ENCODE measurements around the gene DAB2IP.

DAB2IP gene

GRCh38 chr9:121783521-121784507 is 132.4 kb downstream of the DAB2IP start:
- TF ChIP-seq ZNF384 (IDR thresholded peaks at IDR 0.05) (no peak), LEF1 (IDR thresholded peaks at IDR 0.05; ENCODE audit: borderline replicate concordance) (no peak), SUZ12 (IDR thresholded peaks at IDR 0.05) (no peak), PKNOX1 (IDR thresholded peaks at IDR 0.05) (no peak), FOXA1 (IDR thresholded peaks at IDR 0.05) (no peak), HDGF (IDR thresholded peaks at IDR 0.05; ENCODE audit: borderline replicate concordance) (no peak), FOXM1 (IDR thresholded peaks at IDR 0.05; ENCODE audit: borderline replicate concordance) (no peak), TARDBP (IDR thresholded peaks at IDR 0.05) (no peak), SP1 (IDR thresholded peaks at IDR 0.05) (no peak), CTBP1 (IDR thresholded peaks at IDR 0.05; ENCODE audit: borderline replicate concordance) (no peak), ARNT (IDR thresholded peaks at IDR 0.05) (no peak), BHLHE40 (IDR thresholded peaks at IDR 0.05; ENCODE audit: borderline replicate concordance) (no peak), L3MBTL2 (conservative IDR thresholded peaks at IDR 0.05) (no peak), ELF4 (IDR thresholded peaks at IDR 0.05) (no peak), NFRKB (IDR thresholded peaks at IDR 0.05) (no peak)
- ChIA-PET POLR2A (no interaction called here), CTCF (no interaction called here)
- DNase-seq (ENCODE audit: extremely low spot score): no peak

GRCh38 chr9:121784731-121785411 is 133.4 kb downstream of the DAB2IP start:
- DNase-seq (ENCODE audit: extremely low spot score): no peak
- TF ChIP-seq TARDBP (IDR thresholded peaks at IDR 0.05) (no peak), FOXA1 (IDR thresholded peaks at IDR 0.05) (no peak), LEF1 (IDR thresholded peaks at IDR 0.05; ENCODE audit: borderline replicate concordance) (no peak), ZNF384 (IDR thresholded peaks at IDR 0.05) (no peak), SP1 (IDR thresholded peaks at IDR 0.05) (no peak), FOXK2 (IDR thresholded peaks at IDR 0.05) (no peak), BHLHE40 (IDR thresholded peaks at IDR 0.05; ENCODE audit: borderline replicate concordance) (no peak), CTBP1 (IDR thresholded peaks at IDR 0.05; ENCODE audit: borderline replicate concordance) (no peak), ARNT (IDR thresholded peaks at IDR 0.05) (no peak), L3MBTL2 (conservative IDR thresholded peaks at IDR 0.05) (no peak), NFRKB (IDR thresholded peaks at IDR 0.05) (no peak), ELF4 (IDR thresholded peaks at IDR 0.05) (no peak), FOXM1 (IDR thresholded peaks at IDR 0.05; ENCODE audit: borderline replicate concordance) (no peak), SUZ12 (IDR thresholded peaks at IDR 0.05) (no peak), HDGF (IDR thresholded peaks at IDR 0.05; ENCODE audit: borderline replicate concordance) (no peak), PKNOX1 (IDR thresholded peaks at IDR 0.05) (no peak)
- CTCF ChIA-PET: no interaction called here
- POLR2A ChIA-PET: no interaction called here

GRCh38 chr9:121785673-121786542 is 134.5 kb downstream of the DAB2IP start:
- ChIA-PET POLR2A (no interaction called here), CTCF (no interaction called here)
- TF ChIP-seq FOXK2 (IDR thresholded peaks at IDR 0.05) (no peak), SP1 (IDR thresholded peaks at IDR 0.05) (no peak), SUZ12 (IDR thresholded peaks at IDR 0.05) (no peak), BHLHE40 (IDR thresholded peaks at IDR 0.05; ENCODE audit: borderline replicate concordance) (no peak), NFRKB (IDR thresholded peaks at IDR 0.05) (no peak), LEF1 (IDR thresholded peaks at IDR 0.05; ENCODE audit: borderline replicate concordance) (no peak), HDGF (IDR thresholded peaks at IDR 0.05; ENCODE audit: borderline replicate concordance) (no peak), TARDBP (IDR thresholded peaks at IDR 0.05) (no peak), L3MBTL2 (conservative IDR thresholded peaks at IDR 0.05) (no peak)
- DNase-seq (ENCODE audit: extremely low spot score): no peak

DNA sequence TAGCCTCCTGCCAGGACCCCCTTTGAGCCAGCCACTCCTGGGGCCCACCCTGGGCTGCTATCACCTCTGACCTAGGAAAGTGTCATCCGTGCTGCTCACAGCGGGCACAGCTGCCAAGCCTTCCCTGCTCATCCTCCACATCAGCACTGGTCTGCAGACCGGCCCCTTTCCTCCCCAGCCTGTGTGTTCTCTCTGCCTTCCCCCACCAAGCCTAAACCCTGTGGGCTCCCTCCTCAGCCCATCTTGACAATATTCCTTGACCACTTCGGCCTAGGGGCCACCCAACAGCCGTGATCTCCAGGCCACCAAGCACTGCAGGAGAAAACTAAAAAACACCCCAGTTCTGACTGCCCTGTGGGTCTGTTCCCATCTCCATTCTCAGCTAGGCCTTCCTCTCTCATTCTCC is 135.1 kb downstream of the DAB2IP start:
- TF ChIP-seq SUZ12 (IDR thresholded peaks at IDR 0.05): no peak
- no peak for TF ChIP-seq PKNOX1 (IDR thresholded peaks at IDR 0.05)
- no peak for TF ChIP-seq ELF4 (IDR thresholded peaks at IDR 0.05)
- TF ChIP-seq TARDBP (IDR thresholded peaks at IDR 0.05): no peak
- TF ChIP-seq ZNF384 (IDR thresholded peaks at IDR 0.05): no peak
- TF ChIP-seq FOXK2 (IDR thresholded peaks at IDR 0.05): no peak
- TF ChIP-seq LEF1 (IDR thresholded peaks at IDR 0.05; ENCODE audit: borderline replicate concordance): no peak
- no peak for TF ChIP-seq NFRKB (IDR thresholded peaks at IDR 0.05)
- TF ChIP-seq ARNT (IDR thresholded peaks at IDR 0.05): no peak
- TF ChIP-seq BHLHE40 (IDR thresholded peaks at IDR 0.05; ENCODE audit: borderline replicate concordance): no peak
- no peak for TF ChIP-seq SP1 (IDR thresholded peaks at IDR 0.05)
- no peak for TF ChIP-seq HDGF (IDR thresholded peaks at IDR 0.05; ENCODE audit: borderline replicate concordance)
- no peak for TF ChIP-seq L3MBTL2 (conservative IDR thresholded peaks at IDR 0.05)
- TF ChIP-seq FOXA1 (IDR thresholded peaks at IDR 0.05): no peak
- DNase-seq (ENCODE audit: extremely low spot score): no peak
- POLR2A ChIA-PET: no interaction called here
- CTCF ChIA-PET: no interaction called here

- ChIA-PET POLR2A (no interaction called here), CTCF (no interaction called here)
- no peak for DNase-seq (ENCODE audit: extremely low spot score)
- TF ChIP-seq PKNOX1 (IDR thresholded peaks at IDR 0.05) (no peak), L3MBTL2 (conservative IDR thresholded peaks at IDR 0.05) (no peak)
These were observed 135.6 kb downstream of the DAB2IP start for GRCh38 chr9:121786998-121787422.
